Neural progenitor cell (in vitro differentiated cells): Measurements from ENCODE around the gene PROCR. TPM values are rescaled to one million over a fixed set of nuclear protein-coding genes. Genes with fewer than 3 reads are reported as not detected.
"Not testable (repeated sequence)": the region's sequence is repeated elsewhere in the genome, so short reads cannot be mapped to it uniquely, and the experiment has no call there.

Experiments
- DNase-seq: peaks from one replicate; pipeline ENCODE4 v3.0.0-alpha.2; 2016; ENCODE audit warnings: low spot score
- H2AFZ ChIP-seq: fragments of 200-600 bp; sonication (generic); replicated peaks from 2 replicates; pipeline ENCODE4 v1.6.1; 2016; ENCODE audit warnings: antibody characterized with exemption
- H3F3A ChIP-seq: fragments of 200-600 bp; sonication (generic); 2 replicates; pipeline ENCODE4 v1.6.1; 2016; ENCODE audit warnings: antibody characterized with exemption, low read depth
- H3K27ac ChIP-seq: fragments of 200-600 bp; sonication (generic); 2 replicates; pipeline ENCODE4 v1.5.1; 2016; ENCODE audit warnings: mild to moderate bottlenecking
- H3K27me3 ChIP-seq: fragments of 200-600 bp; sonication (generic); 2 replicates; pipeline ENCODE4 v1.6.1; 2016; ENCODE audit warnings: mild to moderate bottlenecking, moderate library complexity
- H3K36me3 ChIP-seq: fragments of 200-600 bp; sonication (generic); 2 replicates; pipeline ENCODE4 v1.5.1; 2016
- H3K4me1 ChIP-seq: fragments of 200-600 bp; sonication (generic); 2 replicates; pipeline ENCODE4 v1.6.1; 2016; ENCODE audit warnings: mixed run types
- H3K4me2 ChIP-seq: fragments of 200-600 bp; sonication (generic); 2 replicates; pipeline ENCODE4 v1.6.1; 2016
- H3K4me3 ChIP-seq: fragments of 200-600 bp; sonication (generic); 2 replicates; pipeline ENCODE4 v1.5.1; 2016
- H3K79me2 ChIP-seq: fragments of 200-600 bp; sonication (generic); 2 replicates; pipeline ENCODE4 v1.6.1; 2016; ENCODE audit warnings: low read depth
- H3K9ac ChIP-seq: fragments of 200-600 bp; sonication (generic); 2 replicates; pipeline ENCODE4 v1.6.1; 2016
- H3K9me3 ChIP-seq: fragments of 200-600 bp; sonication (generic); 2 replicates; pipeline ENCODE4 v1.5.1; 2016; ENCODE audit warnings: low read depth
- H4K20me1 ChIP-seq: fragments of 200-600 bp; sonication (generic); 2 replicates; pipeline ENCODE4 v1.6.1; 2016; ENCODE audit warnings: low read depth
- H3K27ac Mint-ChIP-seq: 3 replicates; pipeline ENCODE4 v1.8.0; 2021; ENCODE audit warnings: mixed read lengths
- H3K27me3 Mint-ChIP-seq: 2 replicates; pipeline ENCODE4 v1.8.0; 2022; ENCODE audit warnings: low read depth, mild to moderate bottlenecking, inconsistent platforms, moderate library complexity, mixed read lengths; ENCODE audit not compliant: insufficient read depth
- H3K36me3 Mint-ChIP-seq: 3 replicates; pipeline ENCODE4 v1.8.0; 2021; ENCODE audit warnings: mixed read lengths
- H3K4me1 Mint-ChIP-seq: 3 replicates; pipeline ENCODE4 v1.8.0; 2021; ENCODE audit warnings: mixed read lengths
- H3K4me3 Mint-ChIP-seq: 3 replicates; pipeline ENCODE4 v1.8.0; 2021; ENCODE audit warnings: mild to moderate bottlenecking, moderate library complexity, mixed read lengths
- H3K9me3 Mint-ChIP-seq: 3 replicates; pipeline ENCODE4 v1.8.0; 2020; ENCODE audit warnings: mixed read lengths
- EZH2 ChIP-seq: fragments of 200-600 bp; sonication (generic); IDR thresholded peaks from 2 replicates; pipeline ENCODE4 v1.6.1; 2017; ENCODE audit warnings: antibody characterized with exemption, mild to moderate bottlenecking, moderate library complexity
- EZH2phosphoT487 ChIP-seq: fragments of 200-600 bp; sonication (generic); IDR thresholded peaks from 2 replicates; pipeline ENCODE4 v1.6.1; 2017; ENCODE audit warnings: antibody characterized with exemption
- total RNA-seq: library from RNA; depleted of rRNA; stranded (reverse); fragments of >200 nt; gene quantifications from 2 replicates; pipeline ENCODE4 v1.2.3, GENCODE V29; 2015; ENCODE audit warnings: low replicate concordance
- TF ChIP-seq, protein P1 (sequence below): fragments of 200-600 bp; sonication (generic); IDR thresholded peaks from 2 replicates; pipeline ENCODE4 v1.5.1; 2017; ENCODE audit warnings: antibody characterized with exemption, mild to moderate bottlenecking

Gene PROCR
- total RNA-seq, 1 donor from 2014 or later: 3.1 TPM

DNA sequence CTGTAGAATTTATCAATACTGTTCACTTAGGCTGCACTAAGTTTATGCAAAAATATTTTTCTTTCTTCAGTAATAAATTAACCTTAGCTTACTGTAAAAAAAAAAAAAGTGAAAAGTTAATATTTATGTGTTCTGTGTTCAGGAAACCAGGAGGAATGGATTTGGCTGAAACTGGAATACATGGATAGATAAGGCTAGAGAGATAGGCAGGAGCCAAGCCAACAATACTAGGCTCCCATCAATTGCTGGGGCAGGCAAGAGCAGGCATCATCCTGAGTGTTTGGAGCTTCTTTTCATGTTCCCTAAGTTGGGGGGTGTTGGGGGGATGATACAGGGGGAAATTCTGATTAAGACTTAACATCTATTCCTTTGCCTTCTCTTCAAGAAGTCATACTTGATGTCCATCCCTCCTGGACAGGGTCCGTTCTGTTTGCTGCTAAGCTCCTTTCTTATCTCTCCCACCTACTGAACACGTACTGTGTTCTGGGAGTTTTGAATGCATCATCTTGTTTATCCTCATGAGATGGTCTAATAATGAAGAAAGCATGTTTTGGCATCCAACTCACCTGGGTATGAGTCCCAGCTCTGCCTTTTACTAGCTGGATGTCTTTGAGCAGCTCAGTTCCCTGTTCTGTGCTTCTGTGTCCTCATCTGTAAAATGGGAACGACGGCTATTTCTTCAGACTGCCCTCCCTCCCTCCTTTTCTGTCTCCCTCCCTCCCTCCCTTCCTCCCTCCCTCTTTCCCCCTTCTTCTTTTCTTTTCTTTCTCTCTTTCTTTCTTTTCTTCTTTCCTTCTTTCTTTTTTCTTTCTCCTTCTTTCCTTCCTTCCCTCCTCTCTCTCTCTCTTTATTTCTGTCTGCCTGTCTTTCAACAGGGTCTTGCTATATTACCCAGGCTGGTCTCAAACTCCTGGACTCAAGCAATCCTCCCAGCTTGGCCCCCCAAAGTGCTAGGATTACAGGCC is 6.4 kb upstream of the PROCR start:
- H3K4me2 ChIP-seq: no peak overlapping the region
- H3K36me3 ChIP-seq: no peaks in the 10 kb centered on the region
- H3K4me3 Mint-ChIP-seq: no peak overlapping the region
- no peak for DNase-seq
- H3K27ac Mint-ChIP-seq: no peak overlapping the region
- no peaks in the 10 kb centered on the region for H3K27me3 ChIP-seq
- peak overlapping the region; percentile 80 for H2AFZ ChIP-seq
- TF ChIP-seq EZH2phosphoT487 (no peak), EZH2 (no peak)
- TF ChIP-seq, protein P1, sequence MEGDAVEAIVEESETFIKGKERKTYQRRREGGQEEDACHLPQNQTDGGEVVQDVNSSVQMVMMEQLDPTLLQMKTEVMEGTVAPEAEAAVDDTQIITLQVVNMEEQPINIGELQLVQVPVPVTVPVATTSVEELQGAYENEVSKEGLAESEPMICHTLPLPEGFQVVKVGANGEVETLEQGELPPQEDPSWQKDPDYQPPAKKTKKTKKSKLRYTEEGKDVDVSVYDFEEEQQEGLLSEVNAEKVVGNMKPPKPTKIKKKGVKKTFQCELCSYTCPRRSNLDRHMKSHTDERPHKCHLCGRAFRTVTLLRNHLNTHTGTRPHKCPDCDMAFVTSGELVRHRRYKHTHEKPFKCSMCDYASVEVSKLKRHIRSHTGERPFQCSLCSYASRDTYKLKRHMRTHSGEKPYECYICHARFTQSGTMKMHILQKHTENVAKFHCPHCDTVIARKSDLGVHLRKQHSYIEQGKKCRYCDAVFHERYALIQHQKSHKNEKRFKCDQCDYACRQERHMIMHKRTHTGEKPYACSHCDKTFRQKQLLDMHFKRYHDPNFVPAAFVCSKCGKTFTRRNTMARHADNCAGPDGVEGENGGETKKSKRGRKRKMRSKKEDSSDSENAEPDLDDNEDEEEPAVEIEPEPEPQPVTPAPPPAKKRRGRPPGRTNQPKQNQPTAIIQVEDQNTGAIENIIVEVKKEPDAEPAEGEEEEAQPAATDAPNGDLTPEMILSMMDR: no peak
- no peak overlapping the region for H3K27ac ChIP-seq
- peaks cover 3% of the 10 kb centered on the region for H3K4me1 Mint-ChIP-seq
- H3K9me3 ChIP-seq: no peaks in the 10 kb centered on the region
- H3K36me3 Mint-ChIP-seq: no peaks in the 10 kb centered on the region
- no peaks in the 10 kb centered on the region for H4K20me1 ChIP-seq
- H3K4me3 ChIP-seq: no peak overlapping the region
- no peak overlapping the region for H3K9ac ChIP-seq
- no peaks in the 10 kb centered on the region for H3K4me1 ChIP-seq
- H3K9me3 Mint-ChIP-seq: no peaks in the 10 kb centered on the region
- H3F3A ChIP-seq: peaks cover 8% of the 10 kb centered on the region
- no peaks in the 10 kb centered on the region for H3K79me2 ChIP-seq
- H3K27me3 Mint-ChIP-seq: peaks cover 1% of the 10 kb centered on the region

DNA sequence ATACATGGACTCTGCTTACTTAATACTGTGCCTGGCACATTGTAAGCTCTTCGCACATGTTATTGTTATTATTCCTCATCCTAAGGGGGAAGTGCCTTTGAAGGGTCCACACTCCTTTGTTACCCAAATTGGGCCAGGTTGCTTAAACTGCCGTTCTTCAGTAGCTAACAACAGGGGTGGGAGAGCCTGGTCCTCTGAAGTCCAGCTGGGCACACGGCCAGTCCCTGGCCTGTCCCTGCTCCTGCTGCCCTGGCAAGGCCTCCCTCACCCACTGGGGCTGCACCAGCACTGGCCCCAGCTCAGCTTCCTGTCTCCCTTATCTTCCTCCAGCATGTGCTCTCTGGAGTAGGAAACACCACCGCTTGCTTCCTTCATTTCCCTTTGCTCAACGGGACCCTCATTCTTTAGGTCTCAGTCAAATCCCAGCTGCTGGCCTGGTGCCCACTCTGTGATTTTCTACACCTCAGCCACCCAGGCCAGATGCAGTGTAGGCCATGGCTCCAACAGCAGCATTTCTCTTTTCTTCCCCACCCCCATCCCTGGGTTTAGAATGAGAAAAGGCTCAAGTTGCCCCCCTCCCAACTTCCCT is 5.5 kb upstream of the PROCR start:
- H3K4me3 Mint-ChIP-seq: no peak overlapping the region

DNA sequence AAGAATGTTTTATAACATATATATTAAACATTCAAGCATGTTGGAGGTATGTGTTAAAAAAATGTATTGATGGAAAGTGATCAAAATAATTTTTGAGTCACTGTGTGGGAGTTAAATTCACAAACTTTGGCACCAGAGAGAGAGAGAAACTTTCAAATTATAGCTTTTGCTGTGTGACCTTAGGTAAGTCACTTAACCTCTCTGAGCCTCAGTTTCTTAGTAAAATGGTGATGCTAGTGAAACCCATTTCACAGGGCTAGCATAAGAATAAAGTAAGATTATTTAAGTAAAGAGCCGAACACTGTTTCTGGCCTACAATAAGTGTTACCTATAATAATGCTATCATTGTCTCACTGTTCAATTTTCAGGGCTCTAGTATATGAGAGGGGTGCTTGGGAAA is 4.1 kb upstream of the PROCR start:
- Mint-ChIP-seq H3K27ac (no peak overlapping the region), H3K4me1 (peaks cover 16% of the 10 kb centered on the region), H3K36me3 (no peaks in the 10 kb centered on the region), H3K9me3 (no peaks in the 10 kb centered on the region), H3K27me3 (peaks cover 2% of the 10 kb centered on the region), H3K4me3 (no peak overlapping the region)
- H3K27me3 ChIP-seq: no peaks in the 10 kb centered on the region
- no peaks in the 10 kb centered on the region for H3K9me3 ChIP-seq
- H3F3A ChIP-seq: peaks cover 15% of the 10 kb centered on the region
- H3K4me1 ChIP-seq: peaks cover 8% of the 10 kb centered on the region
- no peak overlapping the region for H3K9ac ChIP-seq
- no peak for DNase-seq
- no peaks in the 10 kb centered on the region for H3K79me2 ChIP-seq
- H4K20me1 ChIP-seq: no peaks in the 10 kb centered on the region
- H3K27ac ChIP-seq: no peak overlapping the region
- H3K4me2 ChIP-seq: no peak overlapping the region
- H3K36me3 ChIP-seq: no peaks in the 10 kb centered on the region
- TF ChIP-seq EZH2phosphoT487 (no peak), EZH2 (no peak)
- TF ChIP-seq, protein P1: no peak
- no peak overlapping the region for H2AFZ ChIP-seq
- H3K4me3 ChIP-seq: no peak overlapping the region

More for the DNA sequence above, 5.5 kb upstream of the PROCR start:
- Mint-ChIP-seq H3K9me3 (no peaks in the 10 kb centered on the region), H3K4me1 (peaks cover 6% of the 10 kb centered on the region), H3K27ac (no peak overlapping the region), H3K36me3 (no peaks in the 10 kb centered on the region), H3K27me3 (peaks cover 2% of the 10 kb centered on the region)
- Histone ChIP-seq H3K36me3 (no peaks in the 10 kb centered on the region), H3K27me3 (no peaks in the 10 kb centered on the region), H3K4me2 (no peak overlapping the region), H3K79me2 (no peaks in the 10 kb centered on the region), H3K27ac (no peak overlapping the region), H3K9me3 (no peaks in the 10 kb centered on the region), H3F3A (peaks cover 12% of the 10 kb centered on the region), H2AFZ (peak overlapping the region; percentile 80), H4K20me1 (no peaks in the 10 kb centered on the region), H3K4me3 (no peak overlapping the region), H3K9ac (no peak overlapping the region), H3K4me1 (peaks cover 2% of the 10 kb centered on the region)
- no peak for DNase-seq
- TF ChIP-seq EZH2phosphoT487 (no peak), EZH2 (no peak)
- TF ChIP-seq, protein P1: no peak

DNA sequence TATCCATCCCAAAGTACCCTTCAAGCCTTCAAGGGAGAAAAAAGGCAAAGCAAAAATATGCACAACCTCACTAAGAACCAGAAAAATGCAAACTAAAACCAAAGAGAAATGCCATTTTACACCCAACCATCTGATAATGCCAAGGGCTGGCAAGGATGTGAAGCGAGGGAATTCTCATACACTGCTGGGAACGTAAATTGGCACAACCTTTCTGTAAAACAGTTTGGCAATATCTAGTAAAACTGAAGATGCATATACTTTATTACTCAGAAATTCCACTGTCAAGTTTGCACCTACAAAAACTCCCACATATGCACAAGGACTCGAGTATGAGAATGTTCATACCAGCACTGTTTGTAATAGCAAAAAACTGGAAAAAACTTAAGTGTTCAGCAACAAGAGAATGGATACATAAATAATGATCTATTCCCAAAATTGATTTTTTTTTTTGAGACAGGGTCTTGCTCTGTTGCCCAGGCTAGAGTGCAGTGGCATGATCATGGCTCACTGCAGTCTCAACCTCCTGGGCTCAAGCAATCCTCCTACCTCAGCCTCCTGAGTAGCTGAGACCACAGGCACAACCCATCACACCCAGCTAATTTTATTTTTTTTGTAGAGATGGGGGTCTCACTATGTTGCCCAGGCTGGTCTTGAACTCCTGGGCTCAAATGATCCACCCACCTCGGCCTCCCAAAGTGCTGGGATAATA is 3.0 kb upstream of the PROCR start:
- H3K4me3 Mint-ChIP-seq, H3K36me3 ChIP-seq, H3K9me3 ChIP-seq, H3K4me2 ChIP-seq, H3K27ac ChIP-seq, DNase-seq, H3K9me3 Mint-ChIP-seq, H3K36me3 Mint-ChIP-seq, H3K27me3 ChIP-seq, H3K27me3 Mint-ChIP-seq, H3K4me3 ChIP-seq, H2AFZ ChIP-seq, H3K9ac ChIP-seq, H4K20me1 ChIP-seq, H3K79me2 ChIP-seq, H3K4me1 ChIP-seq, H3K27ac Mint-ChIP-seq: not testable (repeated sequence)
- peaks cover 16% of the 10 kb centered on the region for H3K4me1 Mint-ChIP-seq
- H3F3A ChIP-seq: peaks cover 15% of the 10 kb centered on the region
